ENCODE results near the gene PHTF2. TPM values are rescaled to one million over a fixed set of nuclear protein-coding genes. Genes with fewer than 3 reads are reported as not detected.

The PHTF2 gene
- polyA plus RNA-seq, 3 donors, result 10.1 to 34.3 (median 10.3) TPM

GRCh38 chr7:77786018-77786417 lies 12.6 kb upstream of the PHTF2 start:
- Mint-ChIP-seq H3K9me3 (peaks cover 0 to 9% (median 0%) of the 10 kb centered on the region in 7 donors), H3K27me3 (ENCODE audit: low read depth in 3 of 3) (peaks cover 0 to 3% (median 2%) of the 10 kb centered on the region in 3 donors), H3K36me3 (peaks cover 28 to 36% of the 10 kb centered on the region in 2 donors), H3K4me1 (peaks cover 11% of the 10 kb centered on the region), H3K27ac (no peak overlapping the region), H3K4me3 (no peak overlapping the region)
- Histone ChIP-seq H3K27ac (ENCODE audit: low read depth in 1 of 2, low read length in 2 of 2) (no peak overlapping the region), H3K27me3 (ENCODE audit: control insufficient read depth in 2 of 2, insufficient read depth in 2 of 2, low read length in 2 of 2) (no peaks in the 10 kb centered on the region), H3K4me1 (ENCODE audit: control insufficient read depth in 1 of 2, insufficient read depth in 2 of 2, low read length in 2 of 2) (no peaks in the 10 kb centered on the region), H2AFZ (ENCODE audit: insufficient read depth, low read depth, low read length, poor library complexity, severe bottlenecking) (no peak overlapping the region), H3K4me2 (replicated peaks; ENCODE audit: extremely low read depth, low read length, poor library complexity, severe bottlenecking) (no peak overlapping the region), H3K9me3 (replicated peaks in 1 of 2; ENCODE audit: control insufficient read depth in 1 of 2, insufficient read depth in 1 of 2, low read length in 2 of 2) (no peaks in the 10 kb centered on the region), H3K79me2 (ENCODE audit: insufficient read depth, low read length) (no peaks in the 10 kb centered on the region), H3K36me3 (replicated peaks in 1 of 2; ENCODE audit: control insufficient read depth in 1 of 2, insufficient read depth in 2 of 2, low read length in 2 of 2) (peaks cover 14 to 52% of the 10 kb centered on the region in 2 donors), H4K20me1 (ENCODE audit: insufficient read depth, low read length) (no peaks in the 10 kb centered on the region), H3K9ac (ENCODE audit: insufficient read depth, low read length, poor library complexity, severe bottlenecking) (no peak overlapping the region), H3K4me3 (replicated peaks in 1 of 3; ENCODE audit: low read depth in 2 of 3, low read length in 3 of 3) (no peak overlapping the region)
- no peak for DNase-seq
- intact Hi-C loops (cut with micrococcal nuclease), result no loop called here
- 100% methylated on average over 1 of the region's 3 CpGs for WGBS (ENCODE audit: insufficient coverage)
- TF ChIP-seq CTCF (IDR thresholded peaks at IDR 0.05), result no peak

GRCh38 chr7:77786741-77787140 lies 11.8 kb upstream of the PHTF2 start:
- intact Hi-C loops (cut with micrococcal nuclease), result no loop called here
- H3K9me3 Mint-ChIP-seq, result peaks cover 0 to 9% (median 0%) of the 10 kb centered on the region in 7 donors
- Histone ChIP-seq H3K9ac (ENCODE audit: insufficient read depth, low read length, poor library complexity, severe bottlenecking) (no peak overlapping the region), H3K4me3 (replicated peaks in 1 of 3; ENCODE audit: low read depth in 2 of 3, low read length in 3 of 3) (no peak overlapping the region), H3K27ac (ENCODE audit: low read depth in 1 of 2, low read length in 2 of 2) (no peak overlapping the region), H4K20me1 (ENCODE audit: insufficient read depth, low read length) (no peaks in the 10 kb centered on the region), H2AFZ (ENCODE audit: insufficient read depth, low read depth, low read length, poor library complexity, severe bottlenecking) (no peak overlapping the region), H3K27me3 (ENCODE audit: control insufficient read depth in 2 of 2, insufficient read depth in 2 of 2, low read length in 2 of 2) (no peaks in the 10 kb centered on the region), H3K4me2 (replicated peaks; ENCODE audit: extremely low read depth, low read length, poor library complexity, severe bottlenecking) (no peak overlapping the region), H3K4me1 (ENCODE audit: control insufficient read depth in 1 of 2, insufficient read depth in 2 of 2, low read length in 2 of 2) (peaks cover 0 to 3% of the 10 kb centered on the region in 2 donors), H3K9me3 (replicated peaks in 1 of 2; ENCODE audit: control insufficient read depth in 1 of 2, insufficient read depth in 1 of 2, low read length in 2 of 2) (no peaks in the 10 kb centered on the region), H3K36me3 (replicated peaks in 1 of 2; ENCODE audit: control insufficient read depth in 1 of 2, insufficient read depth in 2 of 2, low read length in 2 of 2) (peaks cover 11 to 51% of the 10 kb centered on the region in 2 donors), H3K79me2 (ENCODE audit: insufficient read depth, low read length) (no peaks in the 10 kb centered on the region)
- H3K27me3 Mint-ChIP-seq (ENCODE audit: low read depth in 3 of 3), result peaks cover 0 to 3% (median 2%) of the 10 kb centered on the region in 3 donors
- peaks cover 25 to 36% of the 10 kb centered on the region in 2 donors for H3K36me3 Mint-ChIP-seq
- H3K4me3 Mint-ChIP-seq, result no peak overlapping the region
- no peak for TF ChIP-seq CTCF (IDR thresholded peaks at IDR 0.05)
- no peak overlapping the region for H3K27ac Mint-ChIP-seq
- H3K4me1 Mint-ChIP-seq, result peaks cover 14% of the 10 kb centered on the region
- no peak for DNase-seq

Measured in CD14-positive monocyte (primary cell).